ENCODE measurements around the gene CSNK2A1. TPM values are rescaled to one million over a fixed set of nuclear protein-coding genes. Genes with fewer than 3 reads are reported as not detected.
"Not testable (repeated sequence)": the region's sequence is repeated elsewhere in the genome, so short reads cannot be mapped to it uniquely, and the experiment has no call there.

Gene CSNK2A1
- total RNA-seq, 1 experiment from 2014 or later: 200 TPM

DNA sequence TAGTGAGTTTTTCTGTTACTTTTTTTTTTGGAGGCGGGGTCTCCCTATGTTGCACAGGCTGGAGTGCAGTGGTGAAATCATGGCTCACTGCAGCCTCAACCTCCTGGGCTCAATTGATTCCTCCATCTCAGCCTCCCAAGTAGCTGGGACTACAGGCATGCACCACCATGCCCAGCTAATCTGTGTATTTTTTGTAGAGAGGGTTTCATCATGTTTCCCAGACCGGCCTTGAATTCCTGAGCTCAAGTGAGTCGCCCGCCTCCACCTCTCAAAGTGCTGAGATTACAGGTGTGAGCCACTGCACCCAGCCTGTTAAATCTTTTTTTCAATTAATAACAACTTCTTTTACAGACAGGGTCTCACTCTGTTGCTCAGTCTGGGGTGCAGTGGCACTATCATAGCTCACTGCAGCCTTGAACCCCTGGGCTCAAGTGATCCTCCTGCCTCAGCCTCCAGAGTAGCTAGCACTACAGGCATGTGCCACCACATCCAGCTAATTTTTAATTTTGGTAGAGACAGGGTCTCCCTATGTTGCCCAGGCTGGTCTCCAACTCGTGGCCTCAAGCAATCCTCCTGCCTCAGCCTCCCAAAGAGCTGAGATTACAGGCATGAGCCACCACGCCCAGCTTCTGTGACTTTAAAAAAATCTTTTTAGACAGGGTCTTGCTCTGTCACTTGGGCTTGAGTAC is 66.9 kb downstream of the CSNK2A1 start:
- peaks cover 12% of the 10 kb centered on the region for H3K36me3 ChIP-seq
- not testable (repeated sequence) for H3K27me3 ChIP-seq; H3K4me1 ChIP-seq; H3K27ac ChIP-seq; H3K9me3 ChIP-seq (replicated peaks); DNase-seq; H3K4me3 ChIP-seq

DNA sequence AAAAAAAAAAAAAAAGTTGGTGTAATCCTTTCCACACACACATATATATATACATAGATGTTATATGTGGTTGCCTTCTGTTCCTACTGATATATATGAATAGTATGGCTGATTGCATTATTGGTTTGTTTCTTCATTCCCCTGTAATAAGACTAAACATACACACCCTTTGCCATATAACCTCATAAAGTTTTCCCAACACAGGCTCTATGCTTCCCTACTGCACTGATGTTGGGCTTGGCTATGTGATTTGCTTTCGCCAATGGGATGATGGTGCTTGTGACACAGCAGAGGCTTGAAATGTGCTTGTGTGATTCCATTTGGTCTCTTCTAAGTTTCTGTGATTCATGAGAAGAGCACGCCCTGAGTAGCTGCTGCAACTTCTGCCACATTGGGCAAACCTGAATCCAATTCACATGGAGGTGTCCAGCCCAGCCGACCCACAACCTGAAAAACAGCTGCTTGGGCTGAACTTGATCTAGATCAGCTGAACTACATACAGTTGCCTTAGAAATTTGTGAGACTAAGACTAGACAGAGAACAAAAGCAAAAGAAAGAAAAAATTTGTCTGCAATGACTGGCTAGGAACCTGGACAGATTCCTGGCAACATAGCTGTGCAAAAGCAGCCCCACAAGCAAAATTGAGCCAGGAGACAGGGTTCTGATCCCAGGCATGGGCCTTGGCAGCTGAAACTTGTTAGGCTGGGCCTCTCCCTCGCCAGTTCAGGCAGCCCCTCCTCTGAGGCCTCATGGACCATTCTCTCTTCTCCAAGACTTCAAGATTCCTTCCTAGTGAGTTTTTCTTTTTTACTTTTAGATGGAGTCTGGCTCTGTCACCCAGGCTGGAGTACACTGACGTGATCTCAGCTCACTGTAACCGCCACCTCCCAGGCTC is 67.9 kb downstream of the CSNK2A1 start:
- Histone ChIP-seq H3K4me3 (no peak overlapping the region), H3K9me3 (replicated peaks) (no peaks in the 10 kb centered on the region), H3K4me1 (no peaks in the 10 kb centered on the region), H3K27ac (no peak overlapping the region), H3K36me3 (peaks cover 10% of the 10 kb centered on the region; the same call in 1 of the 2 replicates), H3K27me3 (no peaks in the 10 kb centered on the region)
- DNase-seq: no peak

DNA sequence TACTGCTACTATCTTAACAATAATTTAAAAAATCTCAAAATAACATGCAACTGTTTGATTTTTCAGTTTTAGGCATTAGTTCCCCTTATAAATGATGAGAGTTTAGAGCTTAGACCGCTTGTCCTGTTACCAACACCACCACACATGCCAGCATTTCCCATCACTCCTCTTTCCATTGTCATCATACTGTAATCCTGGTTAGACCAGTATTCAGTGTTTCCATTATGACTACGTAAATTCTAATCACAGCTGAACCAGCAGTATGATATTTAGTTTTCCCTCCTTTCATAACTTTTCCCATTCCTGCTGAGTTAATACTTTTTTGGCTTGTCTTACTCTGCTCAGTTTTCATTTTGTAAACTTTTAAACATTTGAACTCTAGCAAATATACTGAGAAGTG is 69.0 kb downstream of the CSNK2A1 start:
- Histone ChIP-seq H3K36me3 (peaks cover 10% of the 10 kb centered on the region; the same call in 1 of the 2 replicates), H3K4me1 (no peaks in the 10 kb centered on the region), H3K4me3 (no peak overlapping the region), H3K27ac (no peak overlapping the region), H3K9me3 (replicated peaks) (no peaks in the 10 kb centered on the region), H3K27me3 (no peaks in the 10 kb centered on the region)
- no peak for DNase-seq

DNA sequence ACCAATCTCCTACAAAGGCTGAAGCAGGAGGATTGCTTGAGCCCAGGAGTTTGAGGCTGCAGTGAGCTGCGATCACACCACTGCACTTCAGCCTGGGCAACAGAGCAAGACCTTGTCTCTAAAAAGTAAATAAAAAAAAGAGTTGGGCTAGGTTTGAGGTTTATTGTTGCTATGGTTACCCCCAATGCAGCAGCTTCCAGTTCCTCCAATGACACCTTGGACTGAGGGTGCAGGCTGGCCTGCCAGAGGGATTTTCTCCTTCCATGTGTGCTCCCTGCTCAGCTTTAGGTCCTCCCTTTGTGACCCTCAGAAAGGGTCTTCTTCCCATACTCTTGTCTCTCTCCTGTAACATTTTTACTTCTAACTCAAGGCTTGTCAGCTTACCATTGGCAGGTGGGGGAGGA is 70.7 kb downstream of the CSNK2A1 start:
- no peak for DNase-seq
- Histone ChIP-seq H3K36me3 (peaks cover 2% of the 10 kb centered on the region; the same call in 1 of the 2 replicates), H3K4me3 (no peak overlapping the region)

DNA sequence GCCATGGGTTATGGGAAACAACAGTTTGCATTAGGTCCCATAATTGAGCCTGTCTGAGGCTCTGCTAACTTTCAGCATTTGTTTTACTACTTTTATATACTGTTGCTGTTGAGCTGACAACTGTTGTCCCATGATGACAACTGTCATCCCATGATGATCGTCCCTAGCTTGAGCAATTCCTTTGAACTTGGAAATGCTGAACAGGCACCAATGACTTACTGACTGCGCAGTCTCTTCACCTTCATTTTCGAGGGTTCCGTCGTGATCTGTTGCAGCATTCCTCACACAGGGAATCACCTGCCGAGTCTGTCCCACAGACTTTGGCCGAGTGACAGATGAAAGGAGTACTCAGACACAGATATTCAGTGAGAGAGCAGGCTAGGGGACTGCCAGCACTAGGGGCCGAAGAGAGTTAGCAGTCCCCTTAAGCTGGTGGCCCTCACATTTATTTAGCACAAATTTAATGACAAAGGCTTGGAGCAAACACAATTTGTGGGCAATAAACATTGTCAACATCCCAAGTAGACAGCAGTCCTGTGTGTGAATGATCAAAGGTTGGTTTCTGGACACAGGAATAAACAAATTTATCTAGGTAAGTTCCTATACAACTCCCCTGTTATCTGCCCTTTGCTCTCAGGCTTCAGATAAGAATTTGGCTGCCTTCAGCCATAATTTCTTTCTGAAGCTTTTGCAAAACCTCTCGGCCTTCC is 71.3 kb downstream of the CSNK2A1 start:
- Histone ChIP-seq H3K4me3 (no peak overlapping the region), H3K27ac (no peak overlapping the region), H3K27me3 (no peaks in the 10 kb centered on the region), H3K4me1 (no peaks in the 10 kb centered on the region), H3K36me3 (no peaks in the 10 kb centered on the region; the same call in 1 of the 2 replicates), H3K9me3 (replicated peaks) (no peaks in the 10 kb centered on the region)
- DNase-seq: no peak

More for the DNA sequence above, 70.7 kb downstream of the CSNK2A1 start:
- Histone ChIP-seq H3K4me1 (no peaks in the 10 kb centered on the region), H3K9me3 (replicated peaks) (no peaks in the 10 kb centered on the region), H3K27ac (no peak overlapping the region), H3K27me3 (no peaks in the 10 kb centered on the region)

DNA sequence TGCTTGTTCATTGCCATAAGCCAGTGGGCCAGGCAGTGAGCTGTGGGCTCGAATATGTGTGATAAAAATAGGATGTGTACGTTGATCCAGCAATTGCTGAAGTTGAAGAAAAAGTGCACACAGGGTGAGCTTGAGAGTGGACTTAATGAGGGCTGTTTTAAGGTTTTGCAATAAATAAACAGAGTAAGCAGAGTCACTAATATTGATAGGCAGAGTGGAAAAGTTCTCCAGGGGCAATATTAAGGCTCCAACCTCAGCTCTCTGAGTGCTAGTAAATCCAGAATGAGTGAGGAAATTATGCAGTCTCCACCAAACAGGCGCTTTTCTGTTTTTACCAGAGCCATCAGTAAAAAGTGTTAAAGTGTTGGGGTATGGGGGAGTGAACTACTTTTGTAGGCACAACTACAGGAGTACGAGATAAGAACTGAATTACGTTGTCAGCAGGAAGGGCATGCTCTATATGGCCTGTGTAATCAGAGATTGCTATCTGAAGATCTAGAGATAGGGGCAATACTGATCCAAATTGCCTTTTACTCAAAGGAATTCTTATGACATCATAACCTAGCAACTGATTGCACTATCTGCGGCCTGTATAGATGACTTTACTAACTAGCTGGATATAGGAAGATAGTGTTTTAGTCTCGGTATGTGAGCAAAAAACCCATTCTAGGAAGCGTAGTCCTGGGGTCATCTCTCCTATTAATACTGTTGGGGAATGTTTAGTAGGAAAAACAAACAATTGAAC is 73.7 kb downstream of the CSNK2A1 start:
- Histone ChIP-seq H3K4me1 (no peaks in the 10 kb centered on the region), H3K4me3 (no peak overlapping the region), H3K27me3 (no peaks in the 10 kb centered on the region), H3K36me3 (no peaks in the 10 kb centered on the region; the same call in 1 of the 2 replicates), H3K9me3 (replicated peaks) (no peaks in the 10 kb centered on the region), H3K27ac (no peak overlapping the region)
- DNase-seq: no peak

DNA sequence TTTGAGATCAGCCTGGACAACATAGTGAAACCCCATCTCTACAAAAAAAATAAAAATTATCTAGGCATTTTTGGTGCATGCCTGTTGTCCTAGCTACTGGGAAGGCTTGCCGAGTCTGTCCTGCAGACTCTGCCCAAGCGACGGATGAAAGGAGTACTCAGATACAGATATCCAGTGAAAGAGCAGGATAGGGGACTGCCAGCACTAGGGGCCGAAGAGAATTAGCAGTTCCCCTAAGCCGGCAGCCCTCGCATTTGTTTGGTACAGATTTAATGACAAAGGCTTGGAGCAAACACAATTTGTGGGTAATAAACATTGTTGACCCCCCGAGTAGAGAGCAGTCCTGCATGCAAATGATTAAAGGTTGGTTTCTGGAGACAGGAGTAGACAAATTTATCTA is 75.8 kb downstream of the CSNK2A1 start:
- Histone ChIP-seq H3K4me1 (no peaks in the 10 kb centered on the region), H3K27ac (no peak overlapping the region), H3K36me3 (no peaks in the 10 kb centered on the region), H3K27me3 (no peaks in the 10 kb centered on the region), H3K4me3 (no peak overlapping the region), H3K9me3 (replicated peaks) (no peaks in the 10 kb centered on the region)
- DNase-seq: no peak

DNA sequence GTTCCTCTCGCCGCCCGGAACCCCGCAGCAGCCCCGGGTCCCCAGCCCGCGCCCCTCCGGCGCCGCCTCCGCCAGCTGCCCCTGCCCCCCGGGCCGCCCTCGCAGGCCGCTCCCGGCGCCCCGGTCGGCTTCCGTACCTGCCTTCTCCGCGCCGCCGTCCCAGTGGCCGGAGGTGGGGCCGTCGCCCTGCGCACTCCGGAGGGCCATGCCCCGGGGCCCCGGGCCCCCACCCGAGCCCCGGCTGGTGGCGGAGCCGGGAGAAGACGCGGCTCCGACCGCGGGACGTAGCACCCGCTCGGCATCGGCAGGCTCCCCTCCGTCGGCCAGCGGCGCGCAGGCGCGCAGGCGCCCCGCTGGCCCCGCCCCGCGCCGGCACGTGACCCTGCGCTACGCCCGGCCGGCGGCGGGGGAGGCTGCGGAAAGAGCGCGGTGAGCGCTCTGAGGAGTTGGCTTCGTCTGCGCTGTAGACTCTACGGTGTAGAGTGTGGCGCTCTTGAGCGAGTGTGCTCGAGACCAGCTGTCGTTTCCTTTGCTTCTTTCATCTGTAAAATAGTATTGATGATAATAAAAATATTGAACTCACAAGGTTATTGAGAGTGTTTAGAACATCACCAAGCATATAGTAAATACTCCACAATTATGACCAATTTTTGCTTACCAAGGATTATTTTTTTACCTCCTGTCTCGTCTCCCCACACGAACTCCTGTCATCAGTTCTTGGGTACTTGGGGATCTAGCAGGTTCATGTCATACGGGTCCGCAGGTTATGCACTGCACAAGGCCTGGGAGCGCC is 81.2 kb downstream of the CSNK2A1 start, which contains the start of gene TBC1D20:
TBC1D20 (minus strand) TSS at position 335 of the 793 bp plus-strand sequence; CDS start at position 207, 128 bp downstream.
- Histone ChIP-seq H3K27me3 (no peaks in the 10 kb centered on the region), H3K36me3 (peaks cover 4% of the 10 kb centered on the region; the same call in 1 of the 2 replicates), H3K4me1 (no peaks in the 10 kb centered on the region), H3K4me3 (peak within 1 kb of the TSS; percentile 84), H3K27ac (peak within 1 kb of the TSS; percentile 56), H3K9me3 (replicated peaks) (no peaks in the 10 kb centered on the region)
- DNase-seq: peak; percentile 82 to 89

DNA sequence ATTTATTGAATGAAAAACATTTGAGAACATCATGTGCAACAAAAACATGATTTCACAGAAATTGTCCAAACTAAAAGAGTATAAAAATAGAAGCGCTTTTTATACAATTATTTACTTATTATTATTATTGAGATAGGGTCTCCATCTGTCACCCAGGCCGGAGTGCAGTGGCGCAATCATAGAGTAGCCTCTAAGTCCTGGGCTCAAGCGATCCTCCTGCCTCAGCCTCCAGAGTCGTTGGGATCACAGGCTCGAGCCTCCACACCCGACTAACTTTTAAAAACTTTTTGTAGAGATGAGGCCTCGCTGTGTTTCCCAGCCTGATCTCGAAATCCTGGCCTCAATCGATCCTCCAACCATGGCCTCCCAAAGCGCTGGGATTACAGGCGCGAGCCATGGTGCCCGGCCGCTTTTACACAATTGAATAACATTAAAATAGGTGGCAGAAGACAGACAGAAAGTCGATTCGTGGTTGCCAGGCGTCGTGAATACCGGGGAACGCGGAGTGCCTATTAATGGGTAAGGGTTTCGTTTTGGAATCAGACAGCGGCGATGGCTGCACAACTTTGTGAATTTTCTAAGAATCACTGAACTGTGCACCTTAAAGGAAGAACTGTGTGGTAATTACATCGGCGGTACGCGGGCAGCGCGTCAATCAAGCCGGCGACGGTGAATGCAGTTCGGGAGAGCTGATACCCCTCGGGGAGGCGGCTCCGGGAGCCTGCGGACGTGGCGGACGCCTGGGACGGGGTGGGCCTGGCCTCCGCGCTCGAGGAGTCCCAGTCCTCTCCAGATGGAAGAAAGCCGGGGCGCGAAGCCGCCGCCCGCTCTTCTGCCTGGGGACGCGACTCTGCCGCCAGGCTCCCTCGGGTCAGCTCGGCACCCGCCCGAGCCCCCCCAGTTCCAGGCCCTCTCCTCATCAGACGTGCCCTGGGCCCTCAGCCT is 82.1 kb downstream of the CSNK2A1 start:
- H3K4me3 ChIP-seq: peak overlapping the region; percentile 84
- peak; percentile 61 to 66 for DNase-seq
- H3K36me3 ChIP-seq: peaks cover 4% of the 10 kb centered on the region; the same call in 1 of the 2 replicates
- H3K9me3 ChIP-seq (replicated peaks): no peaks in the 10 kb centered on the region
- H3K27me3 ChIP-seq: no peaks in the 10 kb centered on the region
- H3K4me1 ChIP-seq: no peaks in the 10 kb centered on the region
- peak overlapping the region; percentile 56 for H3K27ac ChIP-seq

DNA sequence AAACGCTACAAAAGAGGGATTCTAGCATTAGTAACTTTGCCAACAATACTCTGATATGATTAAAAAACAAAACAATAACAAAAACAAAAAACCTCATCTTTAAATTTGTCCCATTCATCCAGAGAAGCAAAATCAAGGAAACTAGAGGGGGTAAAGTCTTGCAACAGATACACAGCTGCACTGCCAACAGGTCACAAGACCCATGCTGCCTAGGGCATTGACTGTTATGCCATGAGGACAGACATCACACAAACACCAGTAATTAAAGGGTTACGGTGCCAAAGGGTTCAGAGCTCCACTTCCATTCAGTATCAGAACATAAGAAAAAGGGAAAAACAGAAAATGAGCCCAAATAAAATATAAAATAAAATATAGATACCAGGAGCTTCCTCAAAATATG is 82.9 kb downstream of the CSNK2A1 start:
- no peaks in the 10 kb centered on the region for H3K9me3 ChIP-seq (replicated peaks)
- H3K4me1 ChIP-seq: no peaks in the 10 kb centered on the region
- H3K27ac ChIP-seq: no peak overlapping the region
- no peak overlapping the region for H3K4me3 ChIP-seq
- no peaks in the 10 kb centered on the region for H3K27me3 ChIP-seq
- H3K36me3 ChIP-seq: peaks cover 4% of the 10 kb centered on the region; the same call in 1 of the 2 replicates
- no peak for DNase-seq

DNA sequence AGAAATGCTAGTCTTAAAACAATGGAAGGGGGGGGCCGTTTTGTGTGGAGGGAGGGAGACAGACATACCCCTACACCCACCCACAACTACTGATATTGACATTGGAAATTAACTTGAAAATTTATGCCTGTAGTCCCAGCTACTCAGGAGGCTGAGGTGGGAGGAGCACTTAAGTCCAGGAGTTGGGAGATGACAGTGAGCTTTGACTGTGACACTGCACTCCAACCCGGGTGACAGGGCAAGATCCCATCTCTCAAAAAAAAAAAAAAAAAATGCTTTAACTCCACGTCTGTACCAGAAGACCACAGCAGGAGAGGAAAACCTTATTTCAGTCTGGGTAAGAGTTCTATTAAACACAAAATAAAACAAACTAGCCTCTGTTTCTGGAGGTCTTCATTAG is 83.4 kb downstream of the CSNK2A1 start:
- Histone ChIP-seq H3K9me3 (replicated peaks) (no peaks in the 10 kb centered on the region), H3K36me3 (peaks cover 4% of the 10 kb centered on the region; the same call in 1 of the 2 replicates), H3K4me1 (no peaks in the 10 kb centered on the region), H3K4me3 (no peak overlapping the region), H3K27me3 (no peaks in the 10 kb centered on the region), H3K27ac (no peak overlapping the region)
- no peak for DNase-seq

DNA sequence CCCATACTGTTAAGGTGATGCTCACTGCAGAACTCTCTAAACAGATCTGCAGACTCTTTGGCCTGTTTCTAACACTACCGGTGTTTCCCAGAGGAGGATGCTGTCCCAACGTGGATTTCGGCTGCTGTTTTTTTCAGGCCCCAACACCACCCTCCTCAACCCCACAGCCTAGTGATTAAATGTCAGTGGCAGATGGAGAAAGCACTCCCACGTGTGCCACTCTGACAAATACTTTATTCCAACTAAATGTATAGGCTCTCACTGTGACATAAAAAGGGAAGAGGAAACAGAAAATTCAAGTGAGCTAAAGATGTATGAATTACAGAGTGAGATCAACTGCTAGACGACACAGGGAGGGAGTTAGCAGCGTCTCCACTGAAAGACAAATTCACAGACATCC is 84.8 kb downstream of the CSNK2A1 start:
- Histone ChIP-seq H3K27ac (no peak overlapping the region), H3K4me1 (no peaks in the 10 kb centered on the region), H3K36me3 (peaks cover 4% of the 10 kb centered on the region; the same call in 1 of the 2 replicates), H3K27me3 (no peaks in the 10 kb centered on the region), H3K9me3 (replicated peaks) (no peaks in the 10 kb centered on the region), H3K4me3 (no peak overlapping the region)
- no peak for DNase-seq

DNA sequence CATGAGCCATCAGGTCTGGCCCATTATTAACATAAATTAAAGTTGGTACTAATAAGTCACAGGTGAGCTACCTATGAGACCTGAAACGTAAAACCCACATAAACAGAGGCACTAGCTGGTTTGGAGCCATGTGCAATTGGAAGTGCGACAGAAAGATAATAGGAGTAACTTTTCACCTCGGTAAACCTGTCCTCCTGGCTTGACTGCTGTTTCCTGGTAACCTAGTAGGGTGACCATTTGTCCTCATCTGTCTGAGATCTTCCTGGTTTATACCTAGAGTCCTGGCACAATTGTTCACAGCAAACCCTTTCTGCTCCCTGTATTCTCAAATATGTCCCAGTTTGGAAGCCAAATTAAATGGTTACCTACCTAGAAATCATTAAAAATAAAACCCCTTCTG is 88.6 kb downstream of the CSNK2A1 start:
- no peak overlapping the region for H3K4me3 ChIP-seq
- H3K4me1 ChIP-seq: no peaks in the 10 kb centered on the region
- no peak for DNase-seq
- H3K27me3 ChIP-seq: no peaks in the 10 kb centered on the region
- H3K9me3 ChIP-seq (replicated peaks): no peaks in the 10 kb centered on the region
- no peak overlapping the region for H3K27ac ChIP-seq
- H3K36me3 ChIP-seq: peaks cover 8% of the 10 kb centered on the region
